ENCODE results near the gene ADGRD1. TPM values are rescaled to one million over a fixed set of nuclear protein-coding genes. Genes with fewer than 3 reads are reported as not detected.
"Not testable (repeated sequence)": the region's sequence is repeated elsewhere in the genome, so short reads cannot be mapped to it uniquely, and the experiment has no call there.

Gene ADGRD1
- total RNA-seq, 1 experiment from 2014 or later, result 0.97 TPM

DNA sequence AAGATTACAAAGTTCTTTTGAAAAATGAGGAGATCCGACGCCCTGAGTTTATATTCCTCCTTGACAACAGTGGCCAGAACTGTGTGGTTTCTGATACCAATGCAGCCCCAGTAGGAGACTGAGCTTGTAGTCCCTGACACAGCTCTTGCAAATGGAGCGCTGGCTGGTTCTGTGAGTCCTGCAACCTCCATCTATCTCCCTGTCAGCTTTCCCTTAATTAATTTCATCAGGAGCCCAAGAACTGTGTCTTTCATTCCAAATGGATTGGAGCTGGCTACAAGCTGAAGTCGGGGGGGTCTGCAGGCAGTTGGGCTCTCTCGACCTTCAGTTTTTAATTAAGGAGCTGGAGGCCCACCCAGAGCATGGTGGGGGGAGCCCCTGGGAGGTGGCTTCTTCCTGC is 160.6 kb downstream of the ADGRD1 start:
- Histone ChIP-seq H3K36me3 (replicated peaks; ENCODE audit: control insufficient read depth, insufficient read depth, low read length) (no peaks in the 10 kb centered on the region), H3K4me3 (ENCODE audit: insufficient read depth, low read depth, low read length) (no peak overlapping the region), H3K27me3 (ENCODE audit: control insufficient read depth, insufficient read depth, low read length) (no peaks in the 10 kb centered on the region; the same call in 1 of the 2 replicates)
- DNase-seq, result no peak

DNA sequence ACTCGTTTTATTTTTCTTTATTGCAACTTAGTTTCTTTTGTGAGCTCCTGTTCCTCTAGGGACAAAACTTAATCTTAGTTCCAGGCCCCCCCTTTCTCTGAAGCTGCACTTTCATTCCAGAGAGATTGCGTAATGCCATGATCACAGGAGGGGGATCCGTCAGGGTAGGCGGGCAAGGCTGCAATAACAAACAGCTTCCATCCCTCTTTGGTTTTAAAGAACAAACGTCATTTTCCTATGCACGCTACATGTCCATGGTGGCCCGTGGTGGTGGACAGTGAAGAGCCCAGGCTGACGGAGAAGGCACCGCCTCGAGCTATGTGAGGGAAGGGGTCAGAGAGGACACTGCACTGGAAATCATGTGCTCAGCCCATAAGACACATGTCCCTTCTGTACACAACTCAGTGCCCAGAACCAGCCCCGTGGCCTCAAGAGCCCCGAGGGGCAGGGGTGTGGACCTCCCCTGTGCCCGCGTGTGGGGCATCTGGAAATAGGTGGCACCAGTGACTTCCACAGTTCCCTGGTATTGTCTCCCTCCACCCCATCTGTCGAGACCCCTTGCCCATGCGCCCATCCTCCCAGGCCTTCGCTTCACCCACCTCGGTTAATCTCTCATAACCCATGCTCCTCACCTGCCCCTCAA is 161.4 kb downstream of the ADGRD1 start:
- Histone ChIP-seq H3K4me3 (ENCODE audit: insufficient read depth, low read depth, low read length) (no peak overlapping the region), H3K27me3 (ENCODE audit: control insufficient read depth, insufficient read depth, low read length) (no peaks in the 10 kb centered on the region; the same call in 1 of the 2 replicates), H3K36me3 (replicated peaks; ENCODE audit: control insufficient read depth, insufficient read depth, low read length) (no peaks in the 10 kb centered on the region)
- no peak for DNase-seq

DNA sequence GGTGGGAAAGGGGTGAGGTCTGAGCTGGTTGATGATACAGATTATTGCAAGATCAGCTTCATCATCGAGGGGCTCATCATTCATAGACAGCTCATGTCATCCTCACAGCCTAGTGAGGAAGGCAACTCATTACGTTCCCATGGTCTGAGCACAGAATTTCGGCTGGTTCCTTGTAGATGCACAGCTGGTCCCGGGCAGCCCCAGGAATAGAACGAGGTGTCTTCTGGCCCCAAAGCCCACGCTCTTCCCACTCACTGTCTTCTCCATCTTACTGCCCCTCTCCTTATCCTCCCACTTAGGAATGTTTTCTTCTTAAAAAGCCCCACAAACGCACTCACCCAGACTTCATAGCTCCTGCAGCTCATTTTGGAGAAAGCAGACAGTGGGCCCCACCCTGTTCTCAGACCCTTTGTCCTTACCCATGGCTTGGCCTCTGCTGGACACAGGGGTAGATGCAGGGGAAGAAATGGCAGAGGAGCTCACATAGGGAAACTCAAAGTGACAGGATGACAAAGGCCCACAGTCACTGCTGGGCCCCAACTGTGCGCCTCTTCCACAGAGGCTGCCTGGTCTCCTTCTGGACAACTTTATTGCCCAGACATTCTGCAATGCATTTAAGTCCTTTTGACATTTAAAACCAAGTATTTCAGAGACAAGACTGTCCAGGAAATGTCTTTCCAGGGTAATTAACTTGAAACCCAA is 162.2 kb downstream of the ADGRD1 start:
- Histone ChIP-seq H3K27me3 (ENCODE audit: control insufficient read depth, insufficient read depth, low read length) (no peaks in the 10 kb centered on the region; the same call in 1 of the 2 replicates), H3K36me3 (replicated peaks; ENCODE audit: control insufficient read depth, insufficient read depth, low read length) (no peaks in the 10 kb centered on the region), H3K4me3 (ENCODE audit: insufficient read depth, low read depth, low read length) (no peak overlapping the region)
- no peak for DNase-seq

DNA sequence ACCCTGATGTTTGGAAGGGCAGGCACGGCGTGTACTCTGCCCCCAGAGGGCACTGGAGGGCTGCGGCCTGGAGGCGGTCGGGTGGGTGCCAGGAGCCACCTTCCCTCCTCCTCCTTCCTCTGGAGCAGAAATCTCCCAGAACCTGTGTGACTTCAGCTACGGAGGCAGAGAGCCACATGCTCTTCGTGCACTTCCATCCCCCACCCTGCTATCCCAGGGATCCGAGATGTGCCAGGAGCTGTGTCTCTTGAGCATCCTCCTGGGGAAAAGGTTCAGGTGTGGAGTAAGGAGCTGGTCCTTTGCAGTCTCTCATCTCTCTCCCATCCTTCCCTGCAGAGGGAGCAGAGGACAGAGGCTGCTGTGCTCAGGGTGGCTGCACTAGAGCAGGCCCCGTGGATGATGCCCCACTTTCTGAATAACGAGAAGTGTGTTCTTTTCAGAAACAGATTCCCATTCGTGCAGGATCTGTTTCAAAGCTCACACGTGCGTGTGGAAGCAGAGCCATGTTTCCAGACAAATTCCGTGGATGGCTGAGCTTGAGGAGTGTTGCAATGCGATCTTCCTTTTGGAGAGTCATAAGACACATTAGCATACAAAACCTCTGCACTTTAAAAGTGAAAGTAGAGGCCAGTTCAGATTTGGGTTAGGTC is 162.9 kb downstream of the ADGRD1 start:
- Histone ChIP-seq H3K27me3 (ENCODE audit: control insufficient read depth, insufficient read depth, low read length) (no peaks in the 10 kb centered on the region; the same call in 1 of the 2 replicates), H3K36me3 (replicated peaks; ENCODE audit: control insufficient read depth, insufficient read depth, low read length) (no peaks in the 10 kb centered on the region), H3K4me3 (ENCODE audit: insufficient read depth, low read depth, low read length) (no peak overlapping the region)
- peak; percentile 93 for DNase-seq

DNA sequence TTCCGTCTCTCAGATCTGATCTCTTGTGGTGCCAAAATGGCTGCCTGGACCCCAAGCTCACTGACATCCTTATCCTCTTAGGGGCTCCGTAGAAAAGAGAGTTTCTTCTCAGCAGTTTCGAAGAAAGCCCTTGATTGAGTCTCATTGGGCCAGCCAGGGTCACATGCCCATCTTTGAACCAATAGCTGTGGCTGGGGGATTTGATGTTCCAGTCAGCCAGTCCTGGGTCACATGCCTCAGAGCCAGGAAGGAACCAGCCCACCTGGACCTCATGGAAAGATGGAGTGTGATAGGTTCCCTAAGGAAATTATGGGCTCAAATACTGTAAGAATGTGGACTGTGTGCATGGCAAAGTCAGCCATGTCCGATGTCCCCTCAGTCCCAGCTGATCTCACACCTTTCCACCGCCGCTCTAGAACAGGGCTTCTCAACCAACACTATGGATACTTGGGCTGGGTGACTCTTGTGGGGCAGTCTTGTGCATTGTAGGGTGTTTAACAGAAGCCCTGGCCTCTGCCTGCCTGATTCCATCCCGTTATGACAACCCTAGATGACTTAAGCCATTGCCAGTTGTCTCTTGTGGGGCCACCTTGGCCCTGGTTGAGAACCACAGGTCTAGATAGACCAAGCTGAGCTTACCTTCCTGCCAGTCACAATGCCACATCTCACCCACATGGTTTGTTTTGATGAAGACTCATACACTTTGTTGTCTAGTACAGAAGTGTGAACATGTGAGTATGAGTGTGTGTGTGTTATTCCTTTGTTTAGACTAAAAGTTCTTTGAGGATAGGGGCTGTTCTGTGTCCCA is 163.9 kb downstream of the ADGRD1 start:
- no peak for DNase-seq
- no peaks in the 10 kb centered on the region; the same call in 1 of the 2 replicates for H3K27me3 ChIP-seq (ENCODE audit: control insufficient read depth, insufficient read depth, low read length)
- no peaks in the 10 kb centered on the region for H3K36me3 ChIP-seq (replicated peaks; ENCODE audit: control insufficient read depth, insufficient read depth, low read length)
- H3K4me3 ChIP-seq (ENCODE audit: insufficient read depth, low read depth, low read length), result no peak overlapping the region

DNA sequence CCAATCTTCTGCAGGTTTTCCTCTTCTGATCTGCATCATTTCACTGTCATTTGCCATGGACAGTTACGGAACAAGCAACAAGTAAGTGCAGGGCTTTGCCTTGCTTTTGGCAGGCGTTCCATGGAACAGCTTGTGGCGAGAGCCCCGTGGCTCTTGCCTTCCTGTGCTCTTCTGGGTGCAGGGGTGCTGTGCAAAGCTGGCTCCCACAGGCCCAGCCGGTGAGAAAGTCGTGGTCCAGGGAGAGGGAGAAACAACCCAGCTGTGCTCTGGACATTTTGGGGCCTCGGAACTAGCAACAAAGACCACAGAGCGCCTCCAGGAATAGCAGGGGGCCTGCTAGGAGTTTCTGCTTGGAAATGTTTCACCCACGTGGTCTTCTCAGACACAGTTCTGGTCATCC is 164.7 kb downstream of the ADGRD1 start:
- H3K4me3 ChIP-seq (ENCODE audit: insufficient read depth, low read depth, low read length), result no peak overlapping the region
- no peaks in the 10 kb centered on the region; the same call in 1 of the 2 replicates for H3K27me3 ChIP-seq (ENCODE audit: control insufficient read depth, insufficient read depth, low read length)
- DNase-seq, result no peak
- H3K36me3 ChIP-seq (replicated peaks; ENCODE audit: control insufficient read depth, insufficient read depth, low read length), result no peaks in the 10 kb centered on the region

DNA sequence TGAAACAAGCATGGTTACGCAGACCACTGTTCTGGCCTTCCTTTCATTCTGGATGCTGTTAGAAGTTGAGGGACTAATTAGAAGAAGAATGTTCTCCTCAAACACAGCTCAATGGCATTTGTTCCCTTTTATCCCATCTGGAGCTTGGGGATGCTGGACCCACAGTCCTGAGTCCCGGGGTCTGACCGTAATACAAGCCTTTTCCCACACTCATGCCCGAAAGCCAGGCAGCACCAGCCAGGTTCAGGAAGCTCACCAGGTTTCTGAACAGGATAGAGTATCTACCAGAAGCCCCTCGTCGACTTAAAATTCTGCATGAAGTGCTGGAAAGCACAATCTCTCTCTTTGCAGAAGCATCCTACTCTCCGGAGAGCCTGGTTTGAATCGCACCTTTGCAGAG is 165.6 kb downstream of the ADGRD1 start:
- not testable (repeated sequence) for H3K4me3 ChIP-seq (ENCODE audit: insufficient read depth, low read depth, low read length); H3K27me3 ChIP-seq (ENCODE audit: control insufficient read depth, insufficient read depth, low read length); H3K36me3 ChIP-seq (replicated peaks; ENCODE audit: control insufficient read depth, insufficient read depth, low read length); DNase-seq

DNA sequence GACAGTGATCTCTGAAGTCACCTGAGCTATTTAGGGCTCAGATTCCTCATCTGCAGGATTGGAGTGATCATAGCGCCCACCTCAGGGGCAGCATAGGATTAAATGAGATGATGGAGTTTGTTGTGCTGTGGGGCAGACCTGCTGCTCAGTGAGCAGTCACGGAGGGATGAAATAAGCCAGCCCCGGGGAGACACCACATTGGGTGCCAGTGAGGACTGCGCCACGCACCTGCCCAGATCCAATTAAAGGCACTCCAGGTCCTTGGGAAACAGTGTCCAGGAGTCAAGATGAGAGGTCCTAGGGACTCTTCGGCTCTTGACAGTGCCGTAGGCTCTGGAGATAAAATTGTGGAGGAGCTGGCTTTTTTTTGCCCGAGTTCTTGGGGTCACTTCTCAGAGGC is 166.2 kb downstream of the ADGRD1 start:
- H3K36me3 ChIP-seq (replicated peaks; ENCODE audit: control insufficient read depth, insufficient read depth, low read length), result no peaks in the 10 kb centered on the region
- no peak overlapping the region for H3K4me3 ChIP-seq (ENCODE audit: insufficient read depth, low read depth, low read length)
- no peaks in the 10 kb centered on the region; the same call in 1 of the 2 replicates for H3K27me3 ChIP-seq (ENCODE audit: control insufficient read depth, insufficient read depth, low read length)
- no peak for DNase-seq

DNA sequence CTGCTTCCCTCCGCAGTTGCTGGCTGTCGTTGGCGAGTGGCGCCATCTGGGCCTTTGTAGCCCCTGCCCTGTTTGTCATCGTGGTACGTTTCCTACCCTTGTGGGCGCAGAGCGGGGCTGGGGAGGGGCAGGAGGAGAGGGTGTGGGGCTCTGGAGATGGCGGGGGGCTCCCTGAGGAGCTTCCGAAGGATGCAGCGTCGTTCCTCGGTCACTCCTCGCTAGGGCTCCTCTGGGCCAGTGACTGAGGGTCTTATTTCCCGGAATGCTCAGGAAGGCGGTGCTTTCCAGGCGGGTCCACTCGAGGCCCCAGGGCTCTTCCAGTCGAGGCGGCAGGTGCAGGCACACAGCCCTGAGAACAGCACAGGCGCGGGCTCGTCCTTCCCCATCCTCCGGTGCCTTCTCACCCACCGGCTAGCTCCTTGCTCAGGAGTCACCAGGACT is 167.1 kb downstream of the ADGRD1 start:
- DNase-seq, result no peak
- Histone ChIP-seq H3K27me3 (ENCODE audit: control insufficient read depth, insufficient read depth, low read length) (no peaks in the 10 kb centered on the region), H3K4me3 (ENCODE audit: insufficient read depth, low read depth, low read length) (no peak overlapping the region), H3K36me3 (replicated peaks; ENCODE audit: control insufficient read depth, insufficient read depth, low read length) (no peaks in the 10 kb centered on the region)

DNA sequence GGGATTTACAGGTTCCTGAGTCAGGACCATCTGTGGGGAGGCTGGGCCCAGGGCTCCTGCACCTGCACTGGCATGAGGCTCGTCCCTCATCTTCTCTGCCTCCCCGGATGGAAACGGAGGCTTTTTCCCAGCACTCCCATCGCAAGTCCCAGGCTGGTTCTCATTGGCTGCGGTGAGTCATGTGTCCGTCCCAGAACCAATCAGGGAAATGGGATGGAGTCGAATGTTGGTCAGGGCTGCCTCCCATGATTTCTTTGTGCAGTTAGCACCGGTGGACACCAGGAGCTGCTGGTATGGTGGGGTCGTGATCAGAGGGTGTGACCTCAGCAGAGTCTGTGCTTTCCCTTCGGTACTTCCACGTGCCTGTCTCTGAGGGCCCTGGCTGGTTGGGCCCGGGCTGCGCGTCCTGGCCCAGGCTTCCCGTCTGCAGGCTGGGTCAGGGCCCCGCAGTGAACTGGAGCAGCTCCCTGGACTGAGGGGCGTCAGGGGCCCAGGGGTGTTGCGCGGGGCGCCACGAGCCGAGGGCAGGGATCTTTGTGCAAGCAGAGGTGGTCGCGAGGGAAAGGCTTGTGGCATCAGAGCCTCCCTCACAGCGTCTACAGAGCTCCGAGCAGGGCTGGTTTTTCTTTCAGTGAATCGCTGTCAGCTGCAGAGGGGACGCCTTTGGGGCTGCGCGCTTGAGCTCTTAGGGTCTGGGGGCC is 168.1 kb downstream of the ADGRD1 start:
- DNase-seq, result no peak
- Histone ChIP-seq H3K36me3 (replicated peaks; ENCODE audit: control insufficient read depth, insufficient read depth, low read length) (no peaks in the 10 kb centered on the region), H3K27me3 (ENCODE audit: control insufficient read depth, insufficient read depth, low read length) (no peaks in the 10 kb centered on the region), H3K4me3 (ENCODE audit: insufficient read depth, low read depth, low read length) (no peak overlapping the region)

DNA sequence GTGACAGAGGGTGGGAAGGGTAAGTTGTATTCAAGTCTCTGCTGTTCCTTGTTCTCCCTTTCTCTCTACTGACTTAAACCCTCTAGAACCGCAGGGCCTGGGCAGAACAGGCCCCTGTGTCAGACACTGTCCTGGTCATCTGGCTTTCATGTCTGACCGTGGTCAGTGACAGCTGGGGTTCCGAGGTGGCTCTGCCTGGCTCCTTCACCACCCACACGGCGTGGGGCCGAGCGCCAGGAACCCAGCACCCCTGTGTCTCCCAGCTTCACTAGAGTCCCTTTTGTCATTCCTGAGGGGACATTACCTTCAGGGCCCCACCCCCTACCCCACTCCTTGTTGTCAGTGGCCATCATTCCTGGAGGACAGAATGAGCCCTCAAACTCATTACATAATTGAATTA is 168.9 kb downstream of the ADGRD1 start:
- Histone ChIP-seq H3K27me3 (ENCODE audit: control insufficient read depth, insufficient read depth, low read length) (no peaks in the 10 kb centered on the region), H3K4me3 (ENCODE audit: insufficient read depth, low read depth, low read length) (no peak overlapping the region), H3K36me3 (replicated peaks; ENCODE audit: control insufficient read depth, insufficient read depth, low read length) (no peaks in the 10 kb centered on the region)
- DNase-seq, result no peak

DNA sequence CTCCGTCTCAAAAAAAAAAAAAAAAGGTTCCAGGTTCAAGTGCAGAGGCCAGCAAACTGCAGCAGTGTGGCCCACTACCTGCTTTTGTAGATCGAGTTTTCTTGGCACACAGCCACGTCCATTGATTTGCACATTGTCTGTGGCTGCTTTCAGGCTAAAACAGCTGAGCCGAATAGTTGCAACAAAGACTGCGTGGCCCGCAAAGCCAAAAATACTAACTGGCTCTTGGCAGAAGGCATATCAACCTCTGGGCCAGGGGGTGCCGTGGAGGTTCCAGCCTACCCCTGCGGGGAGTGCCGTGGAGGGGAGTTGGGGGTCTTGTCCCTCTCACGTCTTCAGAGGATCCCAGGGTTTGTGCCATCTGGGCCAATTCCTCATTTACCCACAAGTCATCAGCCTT is 170.1 kb downstream of the ADGRD1 start:
- H3K27me3 ChIP-seq (ENCODE audit: control insufficient read depth, insufficient read depth, low read length), result no peaks in the 10 kb centered on the region
- no peak for DNase-seq
- H3K36me3 ChIP-seq (replicated peaks; ENCODE audit: control insufficient read depth, insufficient read depth, low read length), result no peaks in the 10 kb centered on the region
- no peak overlapping the region for H3K4me3 ChIP-seq (ENCODE audit: insufficient read depth, low read depth, low read length)

DNA sequence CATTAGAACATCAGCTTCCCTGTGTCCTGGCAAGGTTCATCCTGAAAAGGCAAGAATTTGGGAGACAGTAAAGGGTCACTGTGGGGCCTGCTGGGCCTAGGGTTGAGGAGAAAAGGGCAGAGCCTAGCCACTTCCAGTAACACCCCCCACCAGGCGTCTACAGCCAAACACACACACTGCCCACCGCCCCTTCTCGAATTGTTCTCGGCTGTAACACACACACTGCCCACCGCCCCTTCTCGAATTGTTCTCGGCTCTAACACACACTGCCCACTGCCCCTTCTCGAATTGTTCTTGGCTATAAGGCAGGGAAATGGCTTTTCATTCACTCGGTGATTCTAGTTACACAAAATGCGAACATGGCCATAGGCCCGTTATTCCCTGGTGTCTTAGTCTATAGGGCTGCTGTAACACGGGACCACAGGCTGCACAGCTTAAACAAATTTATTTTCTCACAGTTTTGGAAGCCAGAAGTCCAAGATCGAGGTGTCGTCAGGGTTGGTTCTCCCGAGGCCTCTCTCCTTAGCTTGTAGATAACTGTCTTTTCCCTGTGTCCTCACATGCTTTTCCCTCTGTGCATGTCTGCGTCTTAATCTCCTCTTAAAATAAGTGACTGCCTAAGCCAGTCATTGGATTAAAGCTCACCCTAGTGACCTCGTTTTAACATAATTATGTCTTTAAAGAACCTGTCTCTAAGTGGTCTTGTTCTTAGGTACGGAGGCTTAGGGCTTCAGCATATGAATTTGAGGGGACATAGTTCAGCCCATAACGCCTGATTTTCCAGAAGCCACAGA is 171.0 kb downstream of the ADGRD1 start:
- no peaks in the 10 kb centered on the region for H3K36me3 ChIP-seq (replicated peaks; ENCODE audit: control insufficient read depth, insufficient read depth, low read length)
- H3K4me3 ChIP-seq (ENCODE audit: insufficient read depth, low read depth, low read length), result no peak overlapping the region
- no peaks in the 10 kb centered on the region for H3K27me3 ChIP-seq (ENCODE audit: control insufficient read depth, insufficient read depth, low read length)
- no peak for DNase-seq
